ENCODE data around the gene HINT1.
"Not testable (repeated sequence)": the region's sequence is repeated elsewhere in the genome, so short reads cannot be mapped to it uniquely, and the experiment has no call there.

The HINT1 gene

GRCh38 chr5:131156957-131157356, 8.1 kb downstream of the HINT1 start:
- H3K4me3 ChIP-seq (ENCODE audit: low read length) = no peak overlapping the region
- TF ChIP-seq ZNF274 (IDR thresholded peaks at IDR 0.05; ENCODE audit: low read depth, low read length) = no peak

GRCh38 chr5:131156385-131156784, 8.7 kb downstream of the HINT1 start:
- TF ChIP-seq ZNF274 (IDR thresholded peaks at IDR 0.05; ENCODE audit: low read depth, low read length) = no peak
- no peak overlapping the region for H3K4me3 ChIP-seq (ENCODE audit: low read length)

- H3K4me3 ChIP-seq (ENCODE audit: low read length) = no peak overlapping the region
- TF ChIP-seq ZNF274 (IDR thresholded peaks at IDR 0.05; ENCODE audit: low read depth, low read length) = no peak
These were observed 13.8 kb downstream of the HINT1 start for GRCh38 chr5:131151216-131151615.

- no peak for TF ChIP-seq ZNF274 (IDR thresholded peaks at IDR 0.05; ENCODE audit: low read depth, low read length)
- no peak overlapping the region for H3K4me3 ChIP-seq (ENCODE audit: low read length)
These were observed 14.6 kb downstream of the HINT1 start for GRCh38 chr5:131150408-131150807.

GRCh38 chr5:131148835-131149234, 16.2 kb downstream of the HINT1 start:
- no peak for TF ChIP-seq ZNF274 (IDR thresholded peaks at IDR 0.05; ENCODE audit: low read depth, low read length)
- no peak overlapping the region for H3K4me3 ChIP-seq (ENCODE audit: low read length)

- no peak overlapping the region for H3K4me3 ChIP-seq (ENCODE audit: low read length)
- TF ChIP-seq ZNF274 (IDR thresholded peaks at IDR 0.05; ENCODE audit: low read depth, low read length) = no peak
These were observed 17.8 kb downstream of the HINT1 start for GRCh38 chr5:131147258-131147657.

GRCh38 chr5:131142970-131143617, 22.0 kb downstream of the HINT1 start:
- TF ChIP-seq ZNF274 (IDR thresholded peaks at IDR 0.05; ENCODE audit: low read depth, low read length) = no peak
- no peak overlapping the region for H3K4me3 ChIP-seq (ENCODE audit: low read length)

GRCh38 chr5:131139321-131139720, 25.7 kb downstream of the HINT1 start:
- no peak overlapping the region for H3K4me3 ChIP-seq (ENCODE audit: low read length)
- TF ChIP-seq ZNF274 (IDR thresholded peaks at IDR 0.05; ENCODE audit: low read depth, low read length) = no peak

- H3K4me3 ChIP-seq (ENCODE audit: low read length) = not testable (repeated sequence)
These were observed 26.6 kb downstream of the HINT1 start for GRCh38 chr5:131138406-131138805.

- H3K4me3 ChIP-seq (ENCODE audit: low read length) = not testable (repeated sequence)
These were observed 32.0 kb downstream of the HINT1 start for GRCh38 chr5:131133091-131133490.

GRCh38 chr5:131129306-131129705, 35.8 kb downstream of the HINT1 start:
- no peak overlapping the region for H3K4me3 ChIP-seq (ENCODE audit: low read length)
- no peak for TF ChIP-seq ZNF274 (IDR thresholded peaks at IDR 0.05; ENCODE audit: low read depth, low read length)

- not testable (repeated sequence) for H3K4me3 ChIP-seq (ENCODE audit: low read length)
These were observed 37.8 kb downstream of the HINT1 start for GRCh38 chr5:131127244-131127643.

GRCh38 chr5:131114754-131115153, 50.3 kb downstream of the HINT1 start:
- TF ChIP-seq ZNF274 (IDR thresholded peaks at IDR 0.05; ENCODE audit: low read depth, low read length) = no peak
- no peak overlapping the region for H3K4me3 ChIP-seq (ENCODE audit: low read length)

GRCh38 chr5:131112424-131112823, 52.6 kb downstream of the HINT1 start:
- no peak for TF ChIP-seq ZNF274 (IDR thresholded peaks at IDR 0.05; ENCODE audit: low read depth, low read length)
- no peak overlapping the region for H3K4me3 ChIP-seq (ENCODE audit: low read length)

GRCh38 chr5:131110256-131110594, 54.8 kb downstream of the HINT1 start:
- TF ChIP-seq ZNF274 (IDR thresholded peaks at IDR 0.05; ENCODE audit: low read depth, low read length) = no peak
- no peak overlapping the region for H3K4me3 ChIP-seq (ENCODE audit: low read length)

GRCh38 chr5:131109540-131110255, 55.4 kb downstream of the HINT1 start:
- TF ChIP-seq ZNF274 (IDR thresholded peaks at IDR 0.05; ENCODE audit: low read depth, low read length) = no peak
- H3K4me3 ChIP-seq (ENCODE audit: low read length) = no peak overlapping the region
